HEK293T (cell line): ENCODE measurements around the gene CFAP45.

Experiments
- FOXM1 ChIP-seq: fragments of 450-650 bp; IDR thresholded peaks from 2 replicates; pipeline ENCODE4 v1.6.1; 2017; ENCODE audit warnings: mild to moderate bottlenecking, borderline replicate concordance
- SP1 ChIP-seq: fragments of 450-650 bp; IDR thresholded peaks from 2 replicates; pipeline ENCODE4 v1.6.1; 2017

DNA sequence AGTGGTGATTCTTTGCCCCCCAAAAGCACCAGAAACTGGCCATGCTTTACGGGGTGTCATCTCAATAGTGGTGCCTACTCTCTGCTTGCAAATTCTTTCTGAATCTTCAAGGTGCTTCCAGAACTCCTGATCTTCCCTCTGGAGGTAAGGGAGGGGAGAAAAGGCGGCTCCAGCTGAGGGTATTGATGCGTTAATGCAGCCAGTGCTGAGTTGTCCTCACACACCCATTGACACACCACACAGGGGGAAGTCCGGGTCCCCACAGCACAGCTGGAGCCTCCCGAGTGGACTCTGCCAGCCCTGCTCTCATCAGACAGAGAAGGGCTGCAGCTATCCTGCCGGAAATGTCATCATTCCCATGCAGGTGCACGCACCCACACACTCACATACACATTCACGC lies 38.7 kb downstream of the CFAP45 start:
- TF ChIP-seq SP1: no peak
- no peak for TF ChIP-seq FOXM1
